Mesothelial cell of epicardium (in vitro differentiated cells): ENCODE data around the gene UGT1A6. TPM values are rescaled to one million over a fixed set of nuclear protein-coding genes. Genes with fewer than 3 reads are reported as not detected.

Source experiments
- DNase-seq, 2 experiments: peaks; one replicate each; pipeline ENCODE4 v3.0.0; 2021; ENCODE audit warnings: low spot score in 2 of 2; ENCODE audit not compliant: unreplicated experiment in 2 of 2
- H3K27ac Mint-ChIP-seq: 2 replicates; pipeline ENCODE4 v1.8.0; 2021; ENCODE audit warnings: mixed read lengths
- H3K27me3 Mint-ChIP-seq: 2 replicates; pipeline ENCODE4 v1.8.0; 2021; ENCODE audit warnings: low read depth, mixed read lengths
- H3K36me3 Mint-ChIP-seq: 2 replicates; pipeline ENCODE4 v1.8.0; 2021; ENCODE audit warnings: mixed read lengths
- H3K4me1 Mint-ChIP-seq: 2 replicates; pipeline ENCODE4 v1.8.0; 2021; ENCODE audit warnings: mixed read lengths
- H3K4me3 Mint-ChIP-seq: 2 replicates; pipeline ENCODE4 v1.8.0; 2021; ENCODE audit warnings: mild to moderate bottlenecking, moderate library complexity, mixed read lengths
- H3K9me3 Mint-ChIP-seq: 2 replicates; pipeline ENCODE4 v1.8.0; 2021; ENCODE audit warnings: mixed read lengths
- CTCF ChIP-seq: fragments of 200-600 bp; sonication (generic); IDR thresholded peaks from one replicate; pipeline ENCODE4 v1.5.0; 2021; ENCODE audit warnings: antibody characterized with exemption; ENCODE audit not compliant: unreplicated experiment
- total RNA-seq: library from RNA; stranded (reverse); gene quantifications from 3 replicates; pipeline ENCODE4 v1.2.1, GENCODE V29; 2021

Gene UGT1A6
- total RNA-seq, 1 donor from 2014 or later, result not detected

GRCh38 chr2:233754872-233755611, 62.4 kb downstream of the UGT1A6 start:
- DNase-seq, result no peak
- Mint-ChIP-seq H3K27me3 (no peaks in the 10 kb centered on the region), H3K9me3 (peaks cover 22% of the 10 kb centered on the region), H3K36me3 (no peaks in the 10 kb centered on the region), H3K4me1 (no peaks in the 10 kb centered on the region), H3K4me3 (no peak overlapping the region), H3K27ac (no peak overlapping the region)
- no peak for TF ChIP-seq CTCF

- no peak for DNase-seq
- no peak overlapping the region for H3K4me3 Mint-ChIP-seq
- H3K4me1 Mint-ChIP-seq, result no peaks in the 10 kb centered on the region
- no peak overlapping the region for H3K27ac Mint-ChIP-seq
- no peaks in the 10 kb centered on the region for H3K36me3 Mint-ChIP-seq
- TF ChIP-seq CTCF, result no peak
- H3K9me3 Mint-ChIP-seq, result peaks cover 10% of the 10 kb centered on the region
- H3K27me3 Mint-ChIP-seq, result peaks cover 1% of the 10 kb centered on the region
Measured at GRCh38 chr2:233756429-233757081, 63.9 kb downstream of the UGT1A6 start.

GRCh38 chr2:233758141-233758540, 65.5 kb downstream of the UGT1A6 start:
- DNase-seq, result no peak
- Mint-ChIP-seq H3K27me3 (peaks cover 7% of the 10 kb centered on the region), H3K27ac (no peak overlapping the region), H3K36me3 (no peaks in the 10 kb centered on the region), H3K4me1 (no peaks in the 10 kb centered on the region), H3K9me3 (peaks cover 5% of the 10 kb centered on the region), H3K4me3 (no peak overlapping the region)
- TF ChIP-seq CTCF, result no peak

- peaks cover 14% of the 10 kb centered on the region for H3K27me3 Mint-ChIP-seq
- H3K27ac Mint-ChIP-seq, result no peak overlapping the region
- H3K4me3 Mint-ChIP-seq, result no peak overlapping the region
- no peaks in the 10 kb centered on the region for H3K36me3 Mint-ChIP-seq
- peaks cover 4% of the 10 kb centered on the region for H3K9me3 Mint-ChIP-seq
- no peaks in the 10 kb centered on the region for H3K4me1 Mint-ChIP-seq
- TF ChIP-seq CTCF, result no peak
- DNase-seq, result no peak
Measured at GRCh38 chr2:233758849-233759248, 66.2 kb downstream of the UGT1A6 start.

- no peak for TF ChIP-seq CTCF
- H3K36me3 Mint-ChIP-seq, result no peaks in the 10 kb centered on the region
- no peak for DNase-seq
- no peak within 1 kb of the TSS for H3K27ac Mint-ChIP-seq
- peaks cover 23% of the 10 kb centered on the region for H3K27me3 Mint-ChIP-seq
- no peak within 1 kb of the TSS for H3K4me3 Mint-ChIP-seq
- no peaks in the 10 kb centered on the region for H3K4me1 Mint-ChIP-seq
- H3K9me3 Mint-ChIP-seq, result no peaks in the 10 kb centered on the region
Measured at GRCh38 chr2:233760043-233760442, 67.4 kb downstream of the UGT1A6 start, which contains the start of gene UGT1A1. Gene UGT1A1 (plus strand): TSS chr2:233760270. CDS start chr2:233760288, 18 bp downstream.
